Measurements from ENCODE around the gene CCDC200.
A peak's percentile ranks its signal among the peaks of the same experiment; 100 is the strongest.

Gene CCDC200

GRCh38 chr17:43216369-43216761, 12.1 kb downstream of the CCDC200 start:
- TF ChIP-seq CTCF (IDR thresholded peaks at IDR 0.05; ENCODE audit: low read length, missing control alignments) = no peak
- no peak for DNase-seq (ENCODE audit: low read depth)
- no peak overlapping the region for H3K4me3 ChIP-seq (replicated peaks; ENCODE audit: low read depth, low read length)

- no peak for DNase-seq (ENCODE audit: low read depth)
- no peak for TF ChIP-seq CTCF (IDR thresholded peaks at IDR 0.05; ENCODE audit: low read length, missing control alignments)
- no peak overlapping the region for H3K4me3 ChIP-seq (replicated peaks; ENCODE audit: low read depth, low read length)
These were observed 13.1 kb downstream of the CCDC200 start for GRCh38 chr17:43215341-43215740.

GRCh38 chr17:43213545-43213944, 14.9 kb downstream of the CCDC200 start:
- DNase-seq (ENCODE audit: low read depth) = no peak
- TF ChIP-seq CTCF (IDR thresholded peaks at IDR 0.05; ENCODE audit: low read length, missing control alignments) = no peak
- no peak overlapping the region for H3K4me3 ChIP-seq (replicated peaks; ENCODE audit: low read depth, low read length)

DNA sequence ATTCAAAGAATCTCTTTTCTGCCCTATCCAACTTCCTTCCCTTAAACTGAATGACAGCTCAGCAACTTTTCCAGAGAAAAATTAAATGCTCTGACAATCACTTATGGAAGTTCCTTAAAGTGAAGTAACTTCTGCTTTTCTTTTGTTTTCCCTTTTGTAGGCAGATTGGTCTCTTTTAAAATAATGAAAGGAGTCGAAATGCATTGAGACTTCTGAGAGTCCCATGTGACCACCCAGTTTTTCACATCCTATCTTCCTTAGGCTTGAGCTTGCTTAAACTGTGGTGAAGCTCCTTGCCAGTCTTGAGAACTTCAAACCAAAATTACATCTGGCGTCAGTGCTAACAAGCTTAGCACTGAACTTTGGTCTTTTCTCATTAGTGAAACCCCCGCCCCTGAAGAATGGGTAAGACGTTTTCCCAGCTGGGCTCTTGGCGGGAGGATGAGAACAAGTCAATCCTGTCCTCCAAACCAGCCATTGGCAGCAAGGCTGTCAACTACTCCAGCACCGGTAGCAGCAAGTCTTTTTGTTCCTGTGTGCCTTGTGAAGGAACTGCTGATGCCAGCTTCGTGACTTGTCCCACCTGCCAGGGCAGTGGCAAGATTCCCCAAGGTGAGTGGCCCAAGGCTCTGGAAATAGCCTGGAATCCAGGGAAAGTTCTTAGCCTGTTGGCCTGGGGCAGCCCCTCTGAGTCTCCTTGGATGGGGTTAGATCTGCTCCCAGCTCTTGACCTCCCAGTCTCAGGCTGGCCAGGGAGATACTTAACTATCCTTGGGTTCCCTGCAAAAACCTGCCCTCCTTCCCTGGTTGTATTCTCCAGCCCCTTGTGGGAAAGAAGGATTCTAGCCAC, 15.6 kb downstream of the CCDC200 start:
- no peak for DNase-seq (ENCODE audit: low read depth)
- H3K4me3 ChIP-seq (replicated peaks; ENCODE audit: low read depth, low read length) = peak overlapping the region; percentile 68
- TF ChIP-seq CTCF (IDR thresholded peaks at IDR 0.05; ENCODE audit: low read length, missing control alignments) = no peak

GRCh38 chr17:43211480-43212402, 16.7 kb downstream of the CCDC200 start, which contains the start of gene TMEM106A:
Gene TMEM106A (plus strand): TSS chr17:43211875. CDS start chr17:43213042, 1,167 bp downstream.
- TF ChIP-seq CTCF (IDR thresholded peaks at IDR 0.05; ENCODE audit: low read length, missing control alignments) = peak; percentile 40
- peak within 1 kb of the TSS; percentile 68 for H3K4me3 ChIP-seq (replicated peaks; ENCODE audit: low read depth, low read length)
- DNase-seq (ENCODE audit: low read depth) = peak; percentile 89

- H3K4me3 ChIP-seq (replicated peaks; ENCODE audit: low read depth, low read length) = peak overlapping the region; percentile 68
- no peak for TF ChIP-seq CTCF (IDR thresholded peaks at IDR 0.05; ENCODE audit: low read length, missing control alignments)
- DNase-seq (ENCODE audit: low read depth) = no peak
These were observed 17.3 kb downstream of the CCDC200 start for GRCh38 chr17:43211123-43211479.

Measured in fibroblast of pulmonary artery (primary cell).